ENCODE results near the gene CORO2B. TPM values are rescaled to one million over a fixed set of nuclear protein-coding genes. Genes with fewer than 3 reads are reported as not detected.

The CORO2B gene
- total RNA-seq, 2 donors from 2014 or later = 4.3 to 8.5 TPM

DNA sequence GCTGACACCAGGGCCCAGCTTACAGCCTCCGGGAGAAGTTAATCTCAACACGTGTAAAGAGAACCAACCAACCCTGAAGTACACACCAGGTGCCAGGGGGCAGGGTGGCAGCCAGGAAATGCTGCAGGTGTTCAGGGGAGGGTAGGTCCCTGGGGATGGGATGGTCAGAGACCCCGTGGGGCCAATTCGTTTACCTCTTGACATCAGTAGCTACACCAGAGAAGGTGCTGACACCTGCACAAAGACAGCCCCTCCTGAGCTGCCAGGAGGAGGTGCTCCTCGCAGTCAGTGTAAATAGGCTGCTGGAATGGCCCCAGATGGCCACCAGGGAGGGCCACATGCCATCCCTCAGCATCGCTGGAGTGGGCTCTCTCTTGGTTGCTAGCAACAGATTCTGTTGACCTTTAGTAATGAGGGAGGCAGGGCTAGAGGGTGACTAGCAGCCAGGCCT is 52.8 kb downstream of the CORO2B start:
- TF ChIP-seq, protein P1, sequence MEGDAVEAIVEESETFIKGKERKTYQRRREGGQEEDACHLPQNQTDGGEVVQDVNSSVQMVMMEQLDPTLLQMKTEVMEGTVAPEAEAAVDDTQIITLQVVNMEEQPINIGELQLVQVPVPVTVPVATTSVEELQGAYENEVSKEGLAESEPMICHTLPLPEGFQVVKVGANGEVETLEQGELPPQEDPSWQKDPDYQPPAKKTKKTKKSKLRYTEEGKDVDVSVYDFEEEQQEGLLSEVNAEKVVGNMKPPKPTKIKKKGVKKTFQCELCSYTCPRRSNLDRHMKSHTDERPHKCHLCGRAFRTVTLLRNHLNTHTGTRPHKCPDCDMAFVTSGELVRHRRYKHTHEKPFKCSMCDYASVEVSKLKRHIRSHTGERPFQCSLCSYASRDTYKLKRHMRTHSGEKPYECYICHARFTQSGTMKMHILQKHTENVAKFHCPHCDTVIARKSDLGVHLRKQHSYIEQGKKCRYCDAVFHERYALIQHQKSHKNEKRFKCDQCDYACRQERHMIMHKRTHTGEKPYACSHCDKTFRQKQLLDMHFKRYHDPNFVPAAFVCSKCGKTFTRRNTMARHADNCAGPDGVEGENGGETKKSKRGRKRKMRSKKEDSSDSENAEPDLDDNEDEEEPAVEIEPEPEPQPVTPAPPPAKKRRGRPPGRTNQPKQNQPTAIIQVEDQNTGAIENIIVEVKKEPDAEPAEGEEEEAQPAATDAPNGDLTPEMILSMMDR (IDR thresholded peaks at IDR 0.05) = no peak
- ATAC-seq (ENCODE audit: insufficient number of reproducible peaks, low FRiP score, low read depth) (no peak), DNase-seq (ENCODE audit: low spot score) (no peak)
- Histone ChIP-seq H3K9me3 (no peaks in the 10 kb centered on the region), H3K36me3 (no peaks in the 10 kb centered on the region), H3K27ac (no peak overlapping the region), H3K27me3 (replicated peaks; ENCODE audit: insufficient read depth) (no peaks in the 10 kb centered on the region), H3K4me3 (no peak overlapping the region), H3K4me1 (ENCODE audit: control insufficient read depth in 1 of 2, low read depth in 2 of 2) (peaks cover 6 to 15% of the 10 kb centered on the region in 2 donors)

DNA sequence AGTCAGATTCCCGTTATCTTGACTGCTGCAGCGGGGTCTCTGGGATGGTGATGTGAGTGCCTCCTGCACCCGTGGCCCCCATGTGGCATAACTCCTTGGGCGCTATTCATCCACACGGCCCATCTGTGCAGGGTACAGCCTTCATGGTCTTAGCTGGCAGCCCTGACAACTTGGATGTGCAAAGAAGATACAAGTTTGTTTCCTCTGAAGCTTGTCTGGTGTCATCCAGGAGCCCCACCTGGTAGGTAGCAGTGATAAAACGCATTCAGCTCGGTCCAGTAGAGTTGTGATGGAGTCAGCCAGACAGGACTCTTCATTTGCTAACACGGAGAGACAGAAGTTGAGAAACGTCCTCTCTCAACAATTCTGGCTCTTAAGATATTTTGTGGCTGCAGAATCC is 53.3 kb downstream of the CORO2B start:
- Histone ChIP-seq H3K4me1 (ENCODE audit: control insufficient read depth in 1 of 2, low read depth in 2 of 2) (peaks cover 6 to 18% of the 10 kb centered on the region in 2 donors), H3K27ac (no peak overlapping the region), H3K9me3 (no peaks in the 10 kb centered on the region), H3K4me3 (no peak overlapping the region), H3K36me3 (no peaks in the 10 kb centered on the region), H3K27me3 (replicated peaks; ENCODE audit: insufficient read depth) (no peaks in the 10 kb centered on the region)
- ATAC-seq (ENCODE audit: insufficient number of reproducible peaks, low FRiP score, low read depth) (no peak), DNase-seq (ENCODE audit: low spot score) (no peak)
- TF ChIP-seq, protein P1 (IDR thresholded peaks at IDR 0.05) = no peak

DNA sequence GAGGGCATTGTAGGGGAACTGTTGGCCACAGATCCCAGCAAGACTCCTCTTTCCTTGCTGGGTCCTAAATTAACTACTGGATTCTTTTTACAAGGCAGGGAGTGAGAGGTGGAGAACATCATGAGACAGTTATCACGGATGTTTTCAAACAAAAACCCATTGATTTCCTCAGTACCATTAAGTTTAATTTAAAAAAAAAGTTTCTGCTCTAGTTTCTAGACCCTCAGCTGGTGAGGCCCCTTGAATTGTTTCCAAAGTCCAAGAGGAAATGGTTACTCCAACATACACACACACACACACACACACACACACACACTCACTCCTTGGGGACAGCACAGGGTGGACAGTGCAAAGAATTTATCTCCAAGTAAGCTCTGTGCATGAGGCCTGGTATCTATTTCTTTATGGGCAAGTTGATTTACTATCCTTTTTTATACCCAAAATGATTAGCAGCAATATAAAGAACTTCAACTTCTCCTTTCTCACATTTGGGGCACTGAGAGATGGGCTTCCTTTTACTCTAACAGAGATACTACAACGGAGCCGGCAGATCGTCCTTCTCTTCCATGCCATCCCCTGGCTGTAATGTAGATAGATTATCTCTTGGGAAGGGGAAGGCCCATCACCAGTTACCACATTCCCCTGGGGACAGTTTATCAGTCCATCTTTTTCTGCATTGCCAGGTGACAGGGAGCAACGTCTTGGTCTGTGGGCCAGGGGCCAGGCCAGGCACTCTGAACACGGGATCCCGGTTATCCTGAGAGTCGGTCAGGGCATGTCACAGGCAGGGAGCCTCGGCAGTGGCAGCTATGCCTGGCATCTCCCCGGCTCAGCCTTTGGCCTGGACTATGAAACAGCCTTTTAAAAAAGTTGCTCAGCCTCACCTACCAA is 54.7 kb downstream of the CORO2B start:
- Histone ChIP-seq H3K27me3 (replicated peaks; ENCODE audit: insufficient read depth) (no peaks in the 10 kb centered on the region), H3K36me3 (no peaks in the 10 kb centered on the region), H3K4me1 (ENCODE audit: control insufficient read depth in 1 of 2, low read depth in 2 of 2) (peaks cover 12 to 31% of the 10 kb centered on the region in 2 donors), H3K4me3 (no peak overlapping the region), H3K27ac (no peak overlapping the region), H3K9me3 (no peaks in the 10 kb centered on the region)
- ATAC-seq (ENCODE audit: insufficient number of reproducible peaks, low FRiP score, low read depth) (no peak), DNase-seq (ENCODE audit: low spot score) (no peak)
- TF ChIP-seq, protein P1 (IDR thresholded peaks at IDR 0.05) = no peak

DNA sequence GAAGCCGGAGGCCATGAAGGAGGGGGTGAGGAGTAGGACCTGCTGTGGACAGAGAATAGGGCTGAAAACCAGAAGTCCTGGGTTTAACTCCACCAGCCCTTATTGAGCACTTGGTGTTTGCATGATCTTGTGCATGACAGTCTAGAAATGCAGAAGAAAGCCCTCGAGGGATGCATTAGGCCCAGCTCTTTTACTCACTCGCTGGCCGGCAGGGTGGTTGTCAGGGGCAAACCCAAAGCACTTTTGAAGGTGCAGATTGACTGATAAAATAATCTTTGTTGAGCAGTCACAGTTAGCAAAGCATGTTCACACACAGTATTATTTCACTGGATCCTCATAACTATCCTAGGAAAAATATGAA is 55.3 kb downstream of the CORO2B start:
- ATAC-seq (ENCODE audit: insufficient number of reproducible peaks, low FRiP score, low read depth) (no peak), DNase-seq (ENCODE audit: low spot score) (no peak)
- H3K4me1 ChIP-seq (ENCODE audit: control insufficient read depth in 1 of 2, low read depth in 2 of 2) = peaks cover 16 to 37% of the 10 kb centered on the region in 2 donors
- TF ChIP-seq, protein P1 (IDR thresholded peaks at IDR 0.05) = no peak
- no peak overlapping the region for H3K27ac ChIP-seq
- H3K9me3 ChIP-seq = no peaks in the 10 kb centered on the region
- H3K27me3 ChIP-seq (replicated peaks; ENCODE audit: insufficient read depth) = no peaks in the 10 kb centered on the region
- H3K36me3 ChIP-seq = no peaks in the 10 kb centered on the region
- no peak overlapping the region for H3K4me3 ChIP-seq

DNA sequence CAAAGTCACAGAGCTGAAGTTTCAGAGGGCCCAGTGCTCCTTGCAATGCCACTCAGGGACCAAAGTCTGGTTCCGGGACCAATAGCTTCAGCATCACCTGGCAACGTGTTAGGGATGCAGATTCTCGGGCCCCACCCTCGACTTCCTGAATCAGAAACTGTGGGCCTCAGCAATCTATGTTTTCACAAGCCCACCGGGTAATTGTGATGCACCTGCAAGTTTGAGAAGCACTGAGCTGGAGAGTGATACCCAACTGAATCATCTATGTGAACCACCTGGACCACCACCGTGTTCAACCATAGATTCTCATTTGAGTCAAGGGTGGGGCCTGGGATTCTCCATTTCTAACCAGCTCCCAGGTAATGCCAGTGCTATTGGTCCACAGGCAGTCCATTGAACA is 55.7 kb downstream of the CORO2B start:
- Histone ChIP-seq H3K27ac (no peak overlapping the region), H3K4me1 (ENCODE audit: control insufficient read depth in 1 of 2, low read depth in 2 of 2) (peaks cover 16 to 41% of the 10 kb centered on the region in 2 donors), H3K36me3 (no peaks in the 10 kb centered on the region), H3K4me3 (no peak overlapping the region), H3K27me3 (replicated peaks; ENCODE audit: insufficient read depth) (no peaks in the 10 kb centered on the region), H3K9me3 (no peaks in the 10 kb centered on the region)
- TF ChIP-seq, protein P1 (IDR thresholded peaks at IDR 0.05) = no peak
- DNase-seq (ENCODE audit: low spot score) (no peak), ATAC-seq (ENCODE audit: insufficient number of reproducible peaks, low FRiP score, low read depth) (no peak)
